Left renal pelvis (tissue), 4 donors: ENCODE results near the gene HNRNPCL1. TPM values are rescaled to one million over a fixed set of nuclear protein-coding genes. Genes with fewer than 3 reads are reported as not detected.
"Not testable (repeated sequence)": the region's sequence is repeated elsewhere in the genome, so short reads cannot be mapped to it uniquely, and the experiment has no call there.

ENCODE experiments used
- DNase-seq, 4 donors: peaks; one replicate each; pipeline ENCODE4 v3.0.0-alpha.2; 2013; ENCODE audit warnings: low read depth in 4 of 4, low spot score in 3 of 4
- polyA plus RNA-seq, 4 donors: library from polyadenylated mRNA; unstranded; fragments of 120-200 nt; gene quantifications; one replicate each; pipeline ENCODE4 v1.2.1, GENCODE V29; 2013; ENCODE audit not compliant: insufficient read length in 4 of 4

HNRNPCL1 gene
- polyA plus RNA-seq: not detected

DNA sequence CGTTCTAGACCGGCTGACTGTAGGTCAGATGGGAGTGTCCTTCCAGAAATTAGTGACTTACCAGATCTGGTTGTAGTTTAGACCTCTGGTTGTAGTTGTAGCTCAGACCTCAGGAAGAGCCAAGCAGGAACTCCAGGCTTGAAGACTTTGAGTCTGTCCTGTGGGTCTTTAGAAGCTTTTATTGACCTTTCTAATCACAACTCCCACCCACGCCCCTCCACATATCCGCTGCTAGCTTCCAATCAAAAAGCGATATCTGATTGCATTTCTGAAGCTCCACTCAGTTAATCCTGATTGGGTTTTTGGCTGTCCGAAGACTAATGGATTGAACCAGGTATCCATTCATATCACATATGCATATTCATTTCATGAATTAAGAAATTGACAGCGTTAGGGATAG, at the start of gene HNRNPCL1:
Gene HNRNPCL1 (minus strand): TSS at position 101 of the 400 bp plus-strand sequence. CDS start 431 bp downstream, outside the sequence.
- not testable (repeated sequence) for DNase-seq

GRCh38 chr1:12898170-12898569, 49.6 kb upstream of the HNRNPCL1 start, which contains the start of gene PRAMEF10:
TSS of gene PRAMEF10 (minus strand) at chr1:12898270. CDS start at chr1:12895847, 2,423 bp downstream.
- not testable (repeated sequence) for DNase-seq

DNA sequence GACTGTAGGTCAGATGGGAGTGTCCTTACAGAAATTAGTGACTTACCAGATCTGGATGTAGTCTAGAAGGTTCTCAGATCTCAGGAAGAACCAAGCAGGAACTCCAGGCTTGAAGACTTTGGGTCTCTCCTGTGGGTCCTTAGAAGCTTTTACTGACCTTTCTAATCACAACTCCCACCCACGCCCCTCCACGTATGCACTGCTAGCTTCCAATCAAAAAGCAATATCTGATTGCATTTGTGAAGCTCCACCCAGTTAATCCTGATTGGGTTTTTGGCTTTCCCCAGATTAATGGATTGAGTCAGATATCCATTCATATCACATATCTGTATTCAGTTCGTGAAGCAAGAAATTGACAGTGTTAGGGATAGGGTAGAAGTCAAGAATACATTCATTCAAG, 37.6 kb upstream of the HNRNPCL1 start, which contains the start of gene PRAMEF4:
Gene PRAMEF4 (minus strand): TSS at position 101 of the 400 bp plus-strand sequence. CDS start 2,807 bp downstream, outside the sequence.
- DNase-seq: not testable (repeated sequence)

GRCh38 chr1:12878453-12878852, 29.9 kb upstream of the HNRNPCL1 start:
- not testable (repeated sequence) for DNase-seq

DNA sequence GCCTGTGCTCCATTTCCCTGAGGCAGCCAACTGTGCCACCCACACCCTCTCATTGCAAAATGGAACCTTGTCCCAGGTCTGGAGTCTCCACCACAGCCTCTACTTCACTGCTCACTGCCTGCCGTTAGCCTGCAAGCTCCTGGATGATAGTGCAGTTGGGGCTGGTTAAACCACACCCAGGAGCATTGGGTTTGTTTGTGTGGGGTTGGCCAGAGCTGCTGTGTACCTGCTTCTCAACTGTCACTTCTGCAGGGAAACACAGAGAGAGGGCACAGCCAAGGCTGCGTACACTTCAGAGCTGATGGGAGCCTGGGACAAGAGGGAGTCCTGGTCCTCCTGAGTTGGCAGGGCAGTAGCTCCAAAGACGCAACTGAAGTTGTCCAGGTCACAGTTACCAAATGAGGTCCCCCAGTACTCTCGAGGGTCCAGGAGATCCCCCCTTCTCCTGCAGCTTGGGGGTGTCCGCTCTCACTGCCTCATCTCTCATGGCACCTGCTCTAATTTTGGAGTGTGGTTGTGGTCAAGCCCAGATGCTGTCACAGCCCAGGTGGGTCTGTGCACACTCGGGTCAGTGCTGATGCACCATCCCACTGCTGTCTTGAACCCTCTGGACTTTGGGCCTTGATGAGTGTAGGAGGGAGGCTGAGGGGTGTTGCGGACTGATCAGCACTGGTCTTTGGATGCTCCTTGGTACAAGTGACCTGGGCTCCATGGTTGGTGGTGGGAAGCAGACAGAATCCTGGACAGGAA, 14.8 kb upstream of the HNRNPCL1 start:
- DNase-seq: not testable (repeated sequence)

DNA sequence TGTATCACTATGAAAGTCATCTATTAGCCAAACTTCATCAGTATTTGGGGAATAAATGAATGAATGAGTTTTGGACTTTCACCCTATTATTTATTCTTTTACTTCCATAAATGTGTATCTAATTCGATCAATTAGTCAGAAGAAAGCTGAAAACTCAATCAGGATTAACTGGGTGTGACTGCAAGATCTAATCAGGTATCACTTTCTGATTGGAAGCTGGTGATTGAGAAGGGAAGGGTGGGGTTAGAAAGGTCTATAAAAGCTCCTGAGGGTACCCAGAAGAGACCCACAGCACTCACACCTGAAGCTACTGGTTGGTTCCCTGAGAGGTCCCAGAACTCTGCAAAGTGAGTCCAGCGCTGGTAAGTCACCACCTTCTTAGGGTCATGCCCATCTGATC, 8.3 kb upstream of the HNRNPCL1 start, which contains the start of gene PRAMEF2:
Gene PRAMEF2 (plus strand): TSS at position 301 of the 400 bp plus-strand sequence. CDS start 1,924 bp downstream, outside the sequence.
- DNase-seq: not testable (repeated sequence)

GRCh38 chr1:12851779-12852178, 3.3 kb upstream of the HNRNPCL1 start:
- DNase-seq: no peak

GRCh38 chr1:12833251-12833650, 15.3 kb downstream of the HNRNPCL1 start:
- not testable (repeated sequence) for DNase-seq

DNA sequence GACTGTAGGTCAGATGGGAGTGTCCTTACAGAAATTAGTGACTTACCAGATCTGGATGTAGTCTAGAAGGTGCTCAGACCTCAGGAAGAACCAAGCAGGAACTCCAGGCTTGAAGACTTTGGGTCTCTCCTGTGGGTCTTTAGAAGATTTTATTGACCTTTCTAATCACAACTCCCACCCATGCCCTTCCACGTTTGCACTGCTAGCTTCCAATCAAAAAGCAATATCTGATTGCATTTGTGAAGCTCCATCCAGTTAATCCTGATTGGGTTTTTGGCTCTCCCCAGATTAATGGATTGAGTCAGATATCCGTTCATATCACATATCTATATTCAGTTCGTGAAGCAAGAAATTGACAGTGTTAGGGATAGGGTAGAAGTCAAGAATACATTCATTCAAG, 17.2 kb downstream of the HNRNPCL1 start, which contains the start of gene PRAMEF11:
Gene PRAMEF11 (minus strand): TSS at position 101 of the 400 bp plus-strand sequence. CDS start 2,621 bp downstream, outside the sequence.
- DNase-seq: not testable (repeated sequence)

DNA sequence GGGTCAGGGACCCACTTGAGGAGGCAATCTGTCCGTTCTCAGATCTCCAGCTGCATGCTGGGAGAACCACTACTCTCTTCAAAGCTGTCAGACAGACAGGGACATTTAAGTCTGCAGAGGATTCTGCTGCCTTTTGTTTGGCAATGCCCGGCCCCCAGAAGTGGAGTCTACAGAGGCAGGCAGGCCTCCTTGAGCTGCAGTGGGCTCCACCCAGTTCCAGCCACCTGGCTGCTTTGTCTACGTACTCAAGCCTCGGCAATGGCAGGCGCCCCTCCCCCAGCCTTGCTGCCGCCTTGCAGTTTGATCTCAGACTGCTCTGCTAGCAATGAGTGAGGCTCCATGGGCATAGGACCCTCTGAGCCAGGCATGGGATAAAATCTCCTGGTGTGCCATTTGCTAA, 29.5 kb downstream of the HNRNPCL1 start:
- DNase-seq: not testable (repeated sequence)

- no peak for DNase-seq
These were observed 37.1 kb downstream of the HNRNPCL1 start for GRCh38 chr1:12811409-12811784.

DNA sequence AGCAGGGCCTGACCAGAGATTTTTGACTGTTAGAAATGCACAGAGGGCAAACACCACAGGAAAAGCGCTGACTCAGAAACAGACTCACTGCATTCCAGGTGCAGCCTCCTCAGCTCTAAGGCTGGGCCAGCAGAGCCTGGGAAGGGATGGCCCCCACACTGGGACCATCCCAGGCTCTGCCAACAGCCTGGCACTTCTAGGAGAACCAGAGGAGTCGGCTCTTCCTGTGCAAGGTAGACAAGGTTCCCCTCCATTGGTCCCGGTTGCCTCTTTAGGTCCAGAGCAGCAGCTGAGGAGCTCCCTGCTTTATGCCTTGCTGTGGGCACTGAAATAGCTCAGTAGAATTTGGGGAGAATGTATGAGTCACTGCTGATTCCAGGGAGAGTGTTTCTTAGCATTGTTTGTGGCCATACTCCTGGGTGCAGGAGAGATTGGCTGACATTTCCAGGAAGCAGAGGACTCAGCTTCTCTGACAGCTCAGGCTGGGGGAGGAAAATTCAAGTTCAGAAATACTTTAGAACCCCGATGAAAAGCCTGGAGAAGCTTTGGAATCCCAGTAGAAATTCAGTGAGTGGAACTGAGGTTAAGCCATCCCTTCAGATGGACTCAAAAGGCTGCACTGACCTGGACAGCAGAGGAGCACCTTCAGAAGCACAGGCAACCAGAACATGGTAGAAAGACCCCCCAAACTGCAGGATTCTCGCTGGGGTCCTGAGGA, 37.7 kb downstream of the HNRNPCL1 start:
- DNase-seq: no peak

GRCh38 chr1:12809933-12810332, 38.6 kb downstream of the HNRNPCL1 start:
- no peak for DNase-seq

GRCh38 chr1:12799730-12800129, 48.8 kb downstream of the HNRNPCL1 start:
- DNase-seq: no peak

DNA sequence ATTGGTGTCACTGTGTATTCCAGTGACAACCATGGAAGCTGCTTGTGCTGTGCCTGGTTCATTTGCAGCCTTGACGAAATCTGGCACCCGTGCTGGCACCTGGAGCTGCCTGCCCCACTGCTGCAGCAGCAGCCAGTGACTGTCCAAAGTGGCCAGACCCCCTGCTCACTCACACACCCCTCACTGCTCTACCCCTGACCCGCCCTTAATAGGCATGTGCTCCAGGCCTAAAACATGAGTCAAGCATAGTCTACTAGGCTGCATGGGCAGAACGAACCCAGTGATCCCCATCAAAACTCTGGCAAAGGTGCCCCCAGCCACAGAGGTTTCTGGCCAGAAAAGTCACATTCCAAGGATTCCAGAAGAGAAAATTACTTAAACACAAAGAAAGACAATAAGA, 49.6 kb downstream of the HNRNPCL1 start:
- no peak for DNase-seq

Other genes with a start within 250 kb of the HNRNPCL1 start
- gene DHRS3, start 230.5 kb downstream of the HNRNPCL1 start, polyA plus RNA-seq: 100 to 1,000 TPM in 1 of 4 donors, 10 to 100 TPM in 3; 81.3 to 236 (median 88.0) TPM
- gene AADACL4, start 204.6 kb downstream of the HNRNPCL1 start, polyA plus RNA-seq: 1 to 10 TPM; 1.0 to 1.8 (median 1.2) TPM
- not detected for gene AADACL3, start 132.6 kb downstream of the HNRNPCL1 start, polyA plus RNA-seq
- 1 to 10 TPM in 3 of 4 donors, under 1 TPM in 1; 0.07 to 1.7 (median 1.1) TPM for gene CFAP107, start 102.5 kb downstream of the HNRNPCL1 start, polyA plus RNA-seq
- gene PRAMEF12, start 75.0 kb downstream of the HNRNPCL1 start, polyA plus RNA-seq: not detected
- not detected for gene PRAMEF1, start 57.3 kb downstream of the HNRNPCL1 start, polyA plus RNA-seq
- gene PRAMEF11, start 17.3 kb downstream of the HNRNPCL1 start, polyA plus RNA-seq: not detected
- gene PRAMEF2, start 8.4 kb upstream of the HNRNPCL1 start, polyA plus RNA-seq: not detected
- gene PRAMEF4, start 37.5 kb upstream of the HNRNPCL1 start, polyA plus RNA-seq: not detected
- gene PRAMEF10, start 49.5 kb upstream of the HNRNPCL1 start, polyA plus RNA-seq: not detected
- gene PRAMEF7, start 67.9 kb upstream of the HNRNPCL1 start, polyA plus RNA-seq: not detected
- gene PRAMEF6, start 98.9 kb upstream of the HNRNPCL1 start, polyA plus RNA-seq: not detected
- gene PRAMEF27, start 207.9 kb upstream of the HNRNPCL1 start, polyA plus RNA-seq: not detected
- not detected for gene HNRNPCL3, start 212.0 kb upstream of the HNRNPCL1 start, polyA plus RNA-seq
- not detected for gene PRAMEF25, start 222.1 kb upstream of the HNRNPCL1 start, polyA plus RNA-seq